PFSK-1 (cell line): ENCODE measurements around the gene ERCC8.

Experiments
- POLR2AphosphoS5 ChIP-seq: IDR thresholded peaks from 2 replicates; pipeline ENCODE4 v1.6.1; 2012; ENCODE audit warnings: low read depth, mild to moderate bottlenecking, control low read depth, low read length, moderate library complexity
- REST ChIP-seq, 2 experiments: IDR thresholded peaks; 2 replicates each; pipeline versions ENCODE4 v1.6.1 to v1.8.0; 2011 to 2012; ENCODE audit warnings: low read depth in 2 of 2, low read length in 2 of 2, control low read depth in 1 of 2, inconsistent platforms in 1 of 2, mild to moderate bottlenecking in 1 of 2, moderate library complexity in 1 of 2; ENCODE audit not compliant: insufficient read depth in 1 of 2
- TAF1 ChIP-seq: IDR thresholded peaks from 2 replicates; pipeline ENCODE4 v1.6.1; 2012; ENCODE audit warnings: low read length, control low read depth, borderline replicate concordance; ENCODE audit not compliant: insufficient read depth

- TF ChIP-seq REST (IDR thresholded peaks at IDR 0.05; ENCODE audit: insufficient read depth in 1 of 2, low read depth in 2 of 2, low read length in 2 of 2) (no peak), POLR2AphosphoS5 (no peak), TAF1 (no peak)
Measured at GRCh38 chr5:60896991-60897390, 47.9 kb downstream of the ERCC8 start.
